SKM-1 treated with dmso at 0.1 percent for 144 hours (cell line): Measurements from ENCODE around the gene SERPINA9.
A peak's percentile ranks its signal among the peaks of the same experiment; 100 is the strongest.
"Not testable (repeated sequence)": the region's sequence is repeated elsewhere in the genome, so short reads cannot be mapped to it uniquely, and the experiment has no call there.

Experiments
- DNase-seq: peaks from one replicate; lab custom pipeline; 2025; ENCODE audit not compliant: unreplicated experiment; lab: John Stamatoyannopoulos, UW

The SERPINA9 gene

GRCh38 chr14:94486883-94487282 lies 10.9 kb upstream of the SERPINA9 start:
- DNase-seq, result no peak

GRCh38 chr14:94485944-94486841 lies 10.2 kb upstream of the SERPINA9 start:
- no peak for DNase-seq

- DNase-seq, result no peak
Measured at GRCh38 chr14:94484481-94484880, 8.5 kb upstream of the SERPINA9 start.

GRCh38 chr14:94483729-94484275 lies 7.8 kb upstream of the SERPINA9 start:
- DNase-seq, result no peak

GRCh38 chr14:94483071-94483451 lies 7.1 kb upstream of the SERPINA9 start:
- no peak for DNase-seq

- DNase-seq, result not testable (repeated sequence)
Measured at GRCh38 chr14:94482132-94483070, 6.4 kb upstream of the SERPINA9 start.

- no peak for DNase-seq
Measured at GRCh38 chr14:94481468-94482131, 5.6 kb upstream of the SERPINA9 start.

- no peak for DNase-seq
Measured at GRCh38 chr14:94480809-94481208, 4.8 kb upstream of the SERPINA9 start.

GRCh38 chr14:94478420-94478819 lies 2.4 kb upstream of the SERPINA9 start:
- no peak for DNase-seq

GRCh38 chr14:94474581-94475031 lies 1.4 kb downstream of the SERPINA9 start:
- no peak for DNase-seq

GRCh38 chr14:94473666-94474410 lies 2.2 kb downstream of the SERPINA9 start:
- DNase-seq, result peak; percentile 29

GRCh38 chr14:94472842-94473241 lies 3.2 kb downstream of the SERPINA9 start:
- no peak for DNase-seq

- DNase-seq, result no peak
Measured at GRCh38 chr14:94471045-94471444, 5.0 kb downstream of the SERPINA9 start.

GRCh38 chr14:94470311-94470710 lies 5.7 kb downstream of the SERPINA9 start:
- DNase-seq, result no peak

GRCh38 chr14:94469261-94469660 lies 6.7 kb downstream of the SERPINA9 start:
- DNase-seq, result no peak

GRCh38 chr14:94467728-94468520 lies 8.1 kb downstream of the SERPINA9 start:
- no peak for DNase-seq

GRCh38 chr14:94466706-94467370 lies 9.2 kb downstream of the SERPINA9 start:
- DNase-seq, result no peak

GRCh38 chr14:94465042-94465441 lies 11.0 kb downstream of the SERPINA9 start:
- DNase-seq, result no peak

GRCh38 chr14:94464290-94464689 lies 11.7 kb downstream of the SERPINA9 start:
- no peak for DNase-seq
